Right atrium auricular region (tissue), 2 donors: ENCODE results near the gene ZNF534. TPM values are rescaled to one million over a fixed set of nuclear protein-coding genes. Genes with fewer than 3 reads are reported as not detected.
"Not testable (repeated sequence)": the region's sequence is repeated elsewhere in the genome, so short reads cannot be mapped to it uniquely, and the experiment has no call there.

Experiments used
- DNase-seq: peaks from one replicate; pipeline ENCODE4 v3.0.0-alpha.2; 2019; ENCODE audit warnings: low spot score
- H3K27ac ChIP-seq, 2 donors: fragments of 200-600 bp; sonication (generic); 1 replicate in 1 of 2; 2 replicates in 1 of 2; pipeline ENCODE4 v1.5.1; 2016 to 2019
- H3K27me3 ChIP-seq, 2 donors: fragments of 200-600 bp; sonication (generic); one replicate each; pipeline versions ENCODE4 v1.5.1 to v1.6.0; 2017 to 2019
- H3K36me3 ChIP-seq: fragments of 200-600 bp; sonication (generic); one replicate; pipeline ENCODE4 v1.5.1; 2016
- H3K4me1 ChIP-seq, 2 donors: fragments of 200-600 bp; sonication (generic); one replicate each; pipeline versions ENCODE4 v1.5.1 to v1.6.0; 2017 to 2019
- H3K4me3 ChIP-seq, 2 donors: fragments of 200-600 bp; sonication (generic); 1 replicate in 1 of 2; 2 replicates in 1 of 2; pipeline ENCODE4 v1.5.1; 2017 to 2019; ENCODE audit warnings: mild to moderate bottlenecking in 1 of 2, moderate library complexity in 1 of 2
- H3K9me3 ChIP-seq, 2 donors: fragments of 200-600 bp; sonication (generic); one replicate each; pipeline ENCODE4 v1.5.1; 2019
- CTCF ChIP-seq, 2 donors: fragments of 200-600 bp; sonication (generic); IDR thresholded peaks; one replicate each; pipeline ENCODE4 v1.5.1; 2019; ENCODE audit warnings: antibody characterized with exemption in 2 of 2
- total RNA-seq, 2 donors: library from RNA; depleted of rRNA; stranded (reverse); fragments of >200 nt; gene quantifications; one replicate each; pipeline ENCODE4 v1.1.0, GENCODE V29; 2016

The ZNF534 gene
- total RNA-seq, 2 donors from 2014 or later = 0.16 TPM; not detected in 1

- Histone ChIP-seq H3K36me3 (no peaks in the 10 kb centered on the region), H3K4me1 (no peaks in the 10 kb centered on the region), H3K9me3 (peaks cover 17 to 100% of the 10 kb centered on the region in 2 donors), H3K4me3 (no peak overlapping the region), H3K27ac (no peak overlapping the region), H3K27me3 (no peaks in the 10 kb centered on the region)
- DNase-seq = no peak
- no peak for TF ChIP-seq CTCF (IDR thresholded peaks at IDR 0.05)
Measured at GRCh38 chr19:52464798-52465470, 36.0 kb downstream of the ZNF534 start.

- H3K9me3 ChIP-seq = peaks cover 73 to 100% of the 10 kb centered on the region in 2 donors
- no peaks in the 10 kb centered on the region for H3K36me3 ChIP-seq
Measured at GRCh38 chr19:52473655-52474350, 44.9 kb downstream of the ZNF534 start.

DNA sequence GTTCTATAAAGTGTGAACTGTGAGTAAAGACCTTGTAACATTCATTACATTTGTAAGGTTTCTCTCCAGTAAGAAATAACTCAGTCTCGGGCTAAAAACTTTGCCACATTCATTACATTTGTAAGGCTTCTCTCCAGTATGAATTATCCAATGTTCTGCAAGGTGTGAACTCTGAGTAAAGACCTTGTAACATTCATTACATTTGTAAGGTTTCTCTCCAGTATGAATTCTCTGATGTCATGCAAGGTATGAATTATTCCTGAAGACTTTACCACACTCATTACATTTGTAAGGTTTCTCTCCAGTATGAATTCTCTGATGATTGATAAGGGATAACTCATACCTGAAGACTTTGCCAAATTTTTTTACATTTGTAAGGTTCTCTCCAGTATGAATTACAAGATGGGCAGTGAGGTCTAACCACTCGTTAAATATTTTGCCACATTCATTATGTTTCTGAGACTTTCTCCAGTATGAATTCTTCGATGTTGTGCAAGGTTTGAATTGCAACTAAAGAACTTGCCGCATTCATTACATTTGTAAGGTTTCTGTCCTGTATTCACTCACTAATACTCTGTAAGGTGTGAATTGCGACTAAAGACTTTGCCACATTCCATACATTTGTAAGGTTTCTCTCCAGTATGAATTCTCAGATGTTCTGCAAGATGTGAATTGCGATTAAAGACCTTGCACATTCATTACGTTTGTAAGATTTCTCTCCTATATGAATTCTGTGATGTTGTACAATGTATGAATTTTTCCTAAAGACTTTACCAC lies 45.6 kb downstream of the ZNF534 start:
- Histone ChIP-seq H3K9me3 (peaks cover 73 to 100% of the 10 kb centered on the region in 2 donors), H3K36me3 (no peaks in the 10 kb centered on the region), H3K27me3 (no peaks in the 10 kb centered on the region), H3K27ac (no peak overlapping the region), H3K4me3 (no peak overlapping the region), H3K4me1 (no peaks in the 10 kb centered on the region)
- DNase-seq = no peak
- TF ChIP-seq CTCF (IDR thresholded peaks at IDR 0.05) = no peak

More at GRCh38 chr19:52473655-52474350, 44.9 kb downstream of the ZNF534 start:
- Histone ChIP-seq H3K27ac (no peak overlapping the region), H3K4me3 (no peak overlapping the region), H3K27me3 (no peaks in the 10 kb centered on the region), H3K4me1 (no peaks in the 10 kb centered on the region)
- no peak for TF ChIP-seq CTCF (IDR thresholded peaks at IDR 0.05)
- DNase-seq = no peak

GRCh38 chr19:52484111-52484743 lies 55.3 kb downstream of the ZNF534 start:
- peaks cover 14 to 92% of the 10 kb centered on the region in 2 donors for H3K9me3 ChIP-seq
- not testable (repeated sequence) for H3K36me3 ChIP-seq

GRCh38 chr19:52485064-52485463 lies 56.1 kb downstream of the ZNF534 start:
- DNase-seq, H3K36me3 ChIP-seq, H3K27ac ChIP-seq, H3K4me1 ChIP-seq, H3K4me3 ChIP-seq, H3K27me3 ChIP-seq: not testable (repeated sequence)
- peaks cover 11 to 92% of the 10 kb centered on the region in 2 donors for H3K9me3 ChIP-seq

More at GRCh38 chr19:52484111-52484743, 55.3 kb downstream of the ZNF534 start:
- not testable (repeated sequence) for H3K4me1 ChIP-seq, H3K27ac ChIP-seq, H3K4me3 ChIP-seq, H3K27me3 ChIP-seq, DNase-seq

DNA sequence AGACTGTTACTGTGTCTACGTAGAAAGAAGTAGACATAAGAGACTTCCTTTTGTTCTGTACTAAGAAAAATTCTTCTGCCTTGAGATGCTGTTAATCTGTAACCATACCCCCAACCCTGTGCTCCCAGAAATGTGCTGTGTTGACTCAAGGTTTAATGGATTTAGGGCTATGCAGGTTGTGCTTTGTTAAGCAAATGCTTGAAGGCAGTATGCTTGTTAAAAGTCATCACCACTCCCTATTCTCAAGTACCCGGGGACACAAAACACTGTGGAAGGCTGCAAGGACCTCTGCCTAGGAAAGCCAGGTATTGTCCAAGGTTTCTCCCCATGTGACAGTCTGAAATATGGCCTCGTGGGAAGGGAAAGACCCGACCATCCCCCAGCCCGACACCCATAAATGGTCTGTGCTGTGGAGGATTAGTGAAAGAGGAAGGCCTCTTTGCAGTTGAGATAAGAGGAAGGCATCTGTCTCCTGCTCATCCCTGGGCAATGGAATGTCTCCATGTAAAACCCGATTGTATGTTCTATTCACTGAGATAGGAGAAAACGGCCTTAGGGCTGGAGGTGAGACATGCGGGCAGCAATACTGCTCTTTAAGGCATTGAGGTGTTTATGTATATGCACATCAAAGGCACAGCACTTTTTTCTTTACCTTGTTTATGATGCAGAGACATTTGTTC lies 56.8 kb downstream of the ZNF534 start:
- H3K27ac ChIP-seq, H3K4me3 ChIP-seq, DNase-seq, H3K4me1 ChIP-seq, H3K27me3 ChIP-seq, H3K36me3 ChIP-seq: not testable (repeated sequence)
- H3K9me3 ChIP-seq = peaks cover 11 to 92% of the 10 kb centered on the region in 2 donors
